GM12865 (cell line): ENCODE data around the gene MYOF.

Experiments
- DNase-seq: peaks from one replicate; pipeline ENCODE4 v3.0.0; 2010; ENCODE audit warnings: low read depth
- H3K4me3 ChIP-seq: 2 replicates; pipeline ENCODE4 v1.5.1; 2011; ENCODE audit warnings: mild to moderate bottlenecking, low read depth, low read length, control low read depth
- CTCF ChIP-seq: IDR thresholded peaks from 2 replicates; pipeline ENCODE4 v1.5.1; 2011; ENCODE audit warnings: low read length, control low read depth, low read depth, inconsistent platforms; ENCODE audit not compliant: insufficient read depth; ENCODE audit errors: missing control alignments

MYOF gene

GRCh38 chr10:93463723-93464476, 18.2 kb downstream of the MYOF start:
- TF ChIP-seq CTCF: no peak
- no peak for DNase-seq
- no peak overlapping the region for H3K4me3 ChIP-seq

- DNase-seq: peak; percentile 83
- no peak overlapping the region for H3K4me3 ChIP-seq
- TF ChIP-seq CTCF: no peak
These were observed 19.3 kb downstream of the MYOF start for GRCh38 chr10:93462881-93463280.

GRCh38 chr10:93462371-93462770, 19.8 kb downstream of the MYOF start:
- DNase-seq: no peak
- no peak for TF ChIP-seq CTCF
- H3K4me3 ChIP-seq: no peak overlapping the region

GRCh38 chr10:93461807-93462178, 20.3 kb downstream of the MYOF start:
- no peak overlapping the region for H3K4me3 ChIP-seq
- DNase-seq: peak; percentile 46
- TF ChIP-seq CTCF: no peak

- no peak for DNase-seq
- TF ChIP-seq CTCF: no peak
- H3K4me3 ChIP-seq: no peak overlapping the region
These were observed 20.9 kb downstream of the MYOF start for GRCh38 chr10:93461109-93461806.

- TF ChIP-seq CTCF: no peak
- no peak for DNase-seq
- H3K4me3 ChIP-seq: no peak overlapping the region
These were observed 22.7 kb downstream of the MYOF start for GRCh38 chr10:93459466-93459865.
